Activated CD4-positive, alpha-beta T cell treated with anti-CD3 and anti-CD28 coated beads, Interleukin-2, Interleukin-4, amounts not matched to agents 100 ng/mL and 50 ng/mL, durations not matched to agents 16 hours and 8 hours (primary cell): ENCODE measurements around the gene PPP1R13B.
A peak's percentile ranks its signal among the peaks of the same experiment; 100 is the strongest.

ENCODE experiments used
- DNase-seq: peaks from one replicate; pipeline ENCODE4 v3.0.0-alpha.2; 2020; ENCODE audit warnings: low spot score

The PPP1R13B gene

GRCh38 chr14:103881268-103882201 is 34.2 kb upstream of the PPP1R13B start:
- DNase-seq, result no peak

DNA sequence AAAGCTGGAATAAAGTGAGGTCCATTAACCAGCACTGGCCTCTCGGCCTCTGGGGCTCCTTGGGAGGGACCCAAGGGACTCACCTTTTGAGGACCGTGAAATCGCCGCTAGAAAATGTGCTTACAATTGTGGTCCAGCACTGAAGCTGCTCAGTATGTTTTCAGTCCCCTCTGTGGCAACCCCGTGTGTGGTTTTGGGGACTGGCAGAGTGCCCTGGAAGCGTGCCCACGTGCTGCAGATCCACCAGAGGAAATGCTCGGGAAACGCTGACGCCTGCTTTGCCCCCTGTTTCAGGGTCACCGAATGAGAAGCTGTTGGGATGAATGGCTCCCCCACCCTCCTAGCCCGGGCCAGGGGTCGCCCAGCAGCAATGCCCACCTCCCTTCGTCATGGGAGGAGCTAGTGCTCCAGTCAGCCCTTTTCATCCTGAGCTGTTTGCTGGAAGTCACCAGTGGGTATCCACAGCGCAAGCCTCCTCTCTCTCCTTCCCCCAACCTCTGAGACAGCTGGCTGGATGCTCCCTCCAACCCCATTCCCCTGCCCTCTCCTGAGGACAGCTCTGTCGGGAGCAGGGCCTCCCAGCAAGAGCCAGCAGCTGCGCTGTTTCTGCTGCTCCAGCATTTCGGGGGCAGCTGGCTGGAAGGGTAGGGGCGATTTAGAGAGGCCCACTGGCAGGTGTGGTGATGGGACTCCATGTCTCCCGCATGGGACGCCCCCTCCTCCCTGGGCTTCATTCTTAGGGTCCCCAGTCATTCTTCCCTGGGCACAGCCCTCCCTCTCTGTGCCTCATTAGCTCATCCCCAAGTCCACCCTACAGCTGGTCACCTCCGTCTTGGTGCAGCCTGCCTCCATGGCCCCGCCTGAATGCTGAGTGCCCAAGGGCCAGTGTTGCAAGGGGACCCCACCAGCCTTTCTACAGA is 33.2 kb upstream of the PPP1R13B start:
- DNase-seq, result no peak

GRCh38 chr14:103879570-103880347 is 32.4 kb upstream of the PPP1R13B start:
- DNase-seq, result no peak

DNA sequence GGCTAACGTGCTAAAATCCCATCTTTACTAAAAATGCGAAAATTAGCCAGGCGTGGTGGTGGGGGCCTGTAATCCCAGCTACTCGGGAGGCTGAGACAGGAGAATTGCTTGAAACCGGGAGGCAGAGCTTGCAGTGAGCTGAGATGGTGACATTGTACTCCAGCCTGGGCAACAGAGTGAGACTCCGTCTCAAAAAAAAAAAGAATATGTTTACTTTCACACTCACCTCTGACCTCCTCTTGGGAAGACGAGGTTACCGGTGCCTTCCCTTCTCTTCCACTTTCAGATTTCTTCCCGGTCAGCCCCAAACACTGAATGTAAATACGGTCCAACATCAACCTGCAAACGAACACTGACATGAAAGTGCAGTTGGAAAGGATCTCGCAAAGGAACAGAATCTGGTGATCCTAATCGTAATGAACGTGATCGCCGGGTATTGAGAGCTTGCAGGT is 31.8 kb upstream of the PPP1R13B start:
- no peak for DNase-seq

- DNase-seq, result no peak
Measured at GRCh38 chr14:103878180-103878579, 30.8 kb upstream of the PPP1R13B start.

DNA sequence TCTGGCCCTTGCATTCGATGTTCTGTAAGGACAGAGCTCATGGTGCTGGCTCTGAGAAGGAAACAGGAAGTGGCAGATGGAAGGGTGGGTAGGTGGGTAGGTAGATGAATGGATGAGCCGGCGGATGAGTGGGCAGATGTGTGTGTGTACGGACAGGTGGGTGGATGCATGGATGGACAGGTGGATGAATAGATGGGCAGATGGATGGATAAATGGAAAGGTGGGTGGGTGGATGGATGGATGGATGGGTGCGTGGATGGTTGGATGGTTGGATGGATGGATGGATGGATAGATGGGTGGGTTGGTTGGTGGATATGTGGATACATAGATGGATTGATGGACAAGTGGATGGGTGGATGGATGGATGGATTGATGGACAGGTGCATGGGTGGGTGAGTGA is 27.6 kb upstream of the PPP1R13B start:
- no peak for DNase-seq

GRCh38 chr14:103872481-103873113 is 25.2 kb upstream of the PPP1R13B start:
- no peak for DNase-seq

DNA sequence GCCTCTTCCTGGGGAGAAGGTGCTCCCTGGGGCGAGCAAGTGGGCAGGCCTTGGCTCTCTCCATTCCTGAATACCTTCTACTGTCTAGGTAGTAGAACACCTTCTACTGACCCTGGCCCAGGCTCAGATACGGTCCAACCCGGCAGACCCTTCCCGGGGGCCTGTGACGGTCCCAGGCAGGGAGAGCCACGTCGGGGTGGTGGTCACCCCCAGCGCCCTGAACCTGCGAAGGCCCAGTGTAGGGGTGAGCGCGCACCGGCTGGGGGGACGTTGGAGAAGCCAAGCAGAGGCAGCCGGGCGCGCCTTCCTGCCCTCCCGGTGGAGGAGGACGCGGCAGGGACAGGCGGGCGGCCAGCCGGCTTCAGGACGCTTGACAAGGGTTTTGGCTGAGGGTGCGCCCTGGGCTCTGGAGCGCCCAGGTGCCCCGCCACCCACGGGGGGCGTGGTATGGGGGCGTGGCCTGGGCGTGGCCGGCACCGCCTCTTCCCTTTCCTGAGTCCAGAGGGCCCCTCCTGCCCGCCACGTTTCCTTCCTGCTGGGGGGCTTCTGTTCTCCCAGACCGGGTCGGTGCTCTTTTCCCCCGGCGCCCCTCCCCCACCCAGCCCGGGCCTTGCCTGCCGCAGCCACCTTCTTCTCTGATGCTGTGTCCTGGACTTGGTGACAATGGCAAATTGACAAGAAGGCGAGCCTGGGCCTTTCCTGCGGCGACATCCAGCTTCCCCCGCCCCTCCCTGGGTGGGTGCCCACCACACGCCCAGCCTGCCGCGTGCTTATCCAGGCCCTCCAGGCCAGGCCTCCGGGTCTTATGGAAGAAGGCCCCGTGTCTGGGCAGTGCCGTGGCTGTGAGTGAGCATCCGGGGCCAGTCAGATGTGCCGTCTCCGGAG is 24.5 kb upstream of the PPP1R13B start:
- DNase-seq, result peak; percentile 64

DNA sequence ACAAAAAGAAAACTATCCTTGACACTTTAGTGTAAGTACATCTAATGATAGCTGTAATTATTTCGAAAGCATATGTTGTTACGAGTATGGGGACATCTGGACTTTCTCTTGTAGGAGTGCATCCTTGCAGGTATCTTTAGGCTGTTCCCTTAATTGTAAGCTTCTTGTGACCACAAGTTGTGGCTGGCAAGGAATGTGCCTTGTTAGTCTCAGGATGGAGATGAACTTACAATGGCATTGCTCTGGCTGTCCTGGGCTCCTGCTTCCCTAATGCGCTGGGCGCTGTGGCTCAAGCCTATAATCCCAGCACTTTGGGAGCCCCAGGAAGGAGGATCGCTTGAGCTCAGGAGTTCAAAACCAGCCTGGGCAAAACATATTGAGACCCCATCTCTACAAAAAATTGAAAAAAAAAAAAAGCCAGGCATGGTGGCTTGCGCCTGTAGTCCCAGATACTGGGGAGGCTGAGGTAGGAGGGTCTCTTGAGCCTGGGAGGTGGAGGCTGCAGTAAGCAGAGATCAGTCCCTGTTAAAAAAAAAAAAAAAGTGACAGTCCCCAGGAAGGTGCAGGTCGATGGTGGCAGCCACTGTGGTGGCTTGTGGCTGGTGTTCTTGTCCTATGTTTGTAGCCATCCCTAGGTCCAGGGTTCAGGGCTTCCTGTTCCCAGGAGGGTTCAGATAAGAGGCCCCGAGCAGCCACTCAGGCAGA is 23.7 kb upstream of the PPP1R13B start:
- DNase-seq, result no peak

- no peak for DNase-seq
Measured at GRCh38 chr14:103870144-103870876, 22.9 kb upstream of the PPP1R13B start.

DNA sequence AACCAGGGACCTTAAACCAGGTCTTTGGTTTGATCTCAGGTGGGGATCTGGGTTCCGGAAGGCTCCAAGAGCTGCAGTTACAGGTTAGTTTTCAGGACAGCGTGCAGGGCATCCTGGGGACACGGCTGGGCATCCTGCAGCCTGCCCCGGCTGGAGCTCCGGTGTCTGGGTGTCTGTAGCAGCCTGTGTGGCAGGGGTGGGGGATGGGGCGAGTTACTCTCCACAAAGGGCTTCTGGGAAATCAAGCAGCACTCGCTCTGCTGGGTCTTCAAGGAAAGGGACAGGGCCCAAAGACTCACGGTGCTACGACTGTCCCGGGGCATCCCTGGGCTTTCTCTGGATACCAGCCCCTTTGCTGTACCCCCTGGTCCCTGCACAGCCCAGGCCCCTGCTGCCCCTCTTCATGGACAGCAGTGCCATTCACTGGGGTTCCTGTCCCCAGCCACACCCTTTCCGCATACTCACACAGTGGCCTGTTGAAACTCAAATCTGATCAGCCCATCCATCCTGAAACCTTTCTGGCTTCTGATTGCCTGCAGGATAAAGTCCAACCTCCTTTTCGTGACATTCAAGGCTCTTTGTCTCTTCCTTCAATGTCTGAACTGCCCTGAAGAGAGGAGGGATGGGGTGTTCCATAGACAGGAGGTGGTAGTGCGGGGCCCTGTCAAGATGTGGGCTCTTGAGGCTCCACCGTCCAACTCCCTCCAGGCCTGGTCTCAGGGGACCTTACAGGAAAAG is 22.2 kb upstream of the PPP1R13B start:
- no peak for DNase-seq

DNA sequence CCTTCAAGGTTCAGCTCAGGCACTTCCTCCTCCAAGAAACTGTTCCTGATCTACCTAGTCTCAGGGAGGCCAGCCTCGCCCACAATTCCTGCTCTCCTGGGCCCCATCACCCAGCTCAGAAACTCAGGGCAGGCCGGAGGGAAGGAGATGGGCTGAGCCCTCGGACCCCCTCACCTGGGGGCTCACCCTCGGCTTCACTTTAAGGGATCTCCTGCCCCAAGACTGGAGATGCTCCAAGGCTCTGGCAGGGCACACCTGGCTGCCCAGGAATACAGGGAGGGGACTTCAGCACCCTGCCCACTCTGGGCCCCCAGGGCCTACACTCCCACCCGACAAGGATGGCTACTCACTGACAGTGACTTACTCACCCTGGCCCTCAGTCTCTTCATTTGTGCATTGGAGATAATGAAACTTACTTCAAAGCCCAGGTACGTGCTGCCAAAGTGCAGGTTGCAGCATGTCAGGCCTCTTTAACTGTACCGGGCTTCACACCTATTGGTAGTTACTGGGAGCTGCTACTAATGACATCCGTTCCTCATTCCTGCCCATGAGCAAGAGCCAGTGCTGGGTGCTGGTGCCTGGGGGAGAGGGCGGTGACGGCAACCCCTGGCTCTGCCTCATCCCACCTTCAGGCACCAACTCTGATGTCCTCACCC is 21.0 kb upstream of the PPP1R13B start:
- no peak for DNase-seq

- DNase-seq, result no peak
Measured at GRCh38 chr14:103867523-103867953, 20.2 kb upstream of the PPP1R13B start.

DNA sequence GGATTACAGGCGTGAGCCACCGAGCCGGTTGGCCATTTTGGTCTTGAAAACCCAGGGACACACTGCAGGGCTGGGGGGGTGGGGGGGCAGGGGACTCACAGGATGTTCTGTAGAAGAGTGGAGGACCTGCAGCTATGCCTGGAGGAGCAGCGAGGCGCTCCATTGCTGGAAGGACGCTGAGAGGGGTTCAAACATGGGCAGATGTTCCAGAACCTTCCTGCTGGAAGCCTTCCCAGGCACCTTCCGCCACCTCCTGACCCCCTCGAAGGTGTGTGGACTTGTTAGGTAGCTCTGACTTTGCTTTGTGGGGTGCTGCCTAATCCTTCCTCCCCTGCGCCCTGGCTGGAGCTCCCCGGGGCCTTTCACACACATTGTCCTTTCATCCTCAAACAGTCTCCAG is 19.6 kb upstream of the PPP1R13B start:
- DNase-seq, result no peak

DNA sequence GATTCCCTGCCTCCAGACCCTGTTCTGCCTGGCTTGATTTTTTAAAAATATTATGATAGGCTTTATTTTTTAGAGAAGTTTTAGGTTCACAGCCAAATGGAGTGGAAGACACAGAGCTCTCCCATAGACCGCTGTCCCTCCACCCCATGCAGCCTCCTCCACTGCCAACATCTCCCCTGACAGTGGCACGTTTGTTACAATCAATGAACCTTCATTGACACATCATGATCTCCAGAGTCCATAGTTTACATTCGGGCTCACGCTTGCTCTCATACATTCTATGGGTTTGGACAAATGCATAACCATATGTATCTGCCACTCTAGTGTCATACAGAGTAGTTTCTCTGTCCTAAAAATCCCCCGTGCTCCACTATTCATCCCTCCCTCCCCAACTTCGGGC is 15.9 kb upstream of the PPP1R13B start:
- DNase-seq, result no peak

- DNase-seq, result no peak
Measured at GRCh38 chr14:103862393-103862782, 15.0 kb upstream of the PPP1R13B start.

DNA sequence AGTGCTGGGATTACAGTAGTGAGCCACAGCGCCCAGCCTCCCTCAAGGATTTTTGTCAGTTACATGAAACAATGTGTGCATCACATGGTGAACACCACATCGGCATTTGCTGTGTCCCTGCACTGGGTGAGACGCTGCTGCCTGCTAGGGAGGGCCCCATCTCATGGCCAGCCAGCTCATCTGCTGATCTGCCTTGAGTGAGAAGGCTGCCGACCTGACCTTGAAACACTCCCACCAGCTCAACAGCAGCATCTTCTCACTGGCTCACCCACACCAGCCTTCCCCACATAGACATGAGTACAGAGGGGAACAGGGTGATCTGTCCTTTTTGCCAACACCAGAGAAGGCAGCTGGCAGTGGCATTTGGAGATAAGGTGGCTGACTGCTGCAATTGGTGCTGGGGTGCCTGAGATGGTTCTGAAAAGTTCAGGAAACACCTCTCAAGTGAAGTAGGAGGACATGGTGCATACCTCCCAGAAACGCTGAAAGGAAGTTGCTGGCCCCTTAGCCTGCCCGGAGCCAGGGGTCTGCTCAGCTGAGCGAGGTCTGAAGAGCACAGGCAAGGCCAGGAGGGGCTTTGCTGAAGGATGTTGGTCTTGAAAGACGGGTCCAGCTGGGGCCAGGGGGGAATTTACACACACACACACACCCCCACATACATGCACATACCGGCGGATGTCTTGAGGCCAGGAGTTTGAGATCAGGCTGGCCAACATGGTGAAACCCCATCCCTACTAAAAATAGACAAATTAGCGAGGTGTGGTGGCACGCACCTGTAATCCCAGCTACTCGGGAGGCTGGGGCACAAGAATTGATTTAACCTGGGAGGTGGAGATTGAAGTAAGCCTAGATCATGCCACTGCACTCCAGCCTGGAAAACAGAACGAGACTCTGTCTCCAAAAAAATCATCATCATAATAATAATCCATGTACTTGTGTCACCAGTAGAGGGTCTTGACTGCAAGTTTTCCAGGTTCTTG is 14.3 kb upstream of the PPP1R13B start:
- no peak for DNase-seq
